ENCODE results near the gene ZNF483. TPM values are rescaled to one million over a fixed set of nuclear protein-coding genes. Genes with fewer than 3 reads are reported as not detected.
"Not testable (repeated sequence)": the region's sequence is repeated elsewhere in the genome, so short reads cannot be mapped to it uniquely, and the experiment has no call there.

The ZNF483 gene
- polyA plus RNA-seq, 1 donor (not counting 4 experiments of a cell fraction or from before 2014, with no cell fraction given): 0.90 TPM

DNA sequence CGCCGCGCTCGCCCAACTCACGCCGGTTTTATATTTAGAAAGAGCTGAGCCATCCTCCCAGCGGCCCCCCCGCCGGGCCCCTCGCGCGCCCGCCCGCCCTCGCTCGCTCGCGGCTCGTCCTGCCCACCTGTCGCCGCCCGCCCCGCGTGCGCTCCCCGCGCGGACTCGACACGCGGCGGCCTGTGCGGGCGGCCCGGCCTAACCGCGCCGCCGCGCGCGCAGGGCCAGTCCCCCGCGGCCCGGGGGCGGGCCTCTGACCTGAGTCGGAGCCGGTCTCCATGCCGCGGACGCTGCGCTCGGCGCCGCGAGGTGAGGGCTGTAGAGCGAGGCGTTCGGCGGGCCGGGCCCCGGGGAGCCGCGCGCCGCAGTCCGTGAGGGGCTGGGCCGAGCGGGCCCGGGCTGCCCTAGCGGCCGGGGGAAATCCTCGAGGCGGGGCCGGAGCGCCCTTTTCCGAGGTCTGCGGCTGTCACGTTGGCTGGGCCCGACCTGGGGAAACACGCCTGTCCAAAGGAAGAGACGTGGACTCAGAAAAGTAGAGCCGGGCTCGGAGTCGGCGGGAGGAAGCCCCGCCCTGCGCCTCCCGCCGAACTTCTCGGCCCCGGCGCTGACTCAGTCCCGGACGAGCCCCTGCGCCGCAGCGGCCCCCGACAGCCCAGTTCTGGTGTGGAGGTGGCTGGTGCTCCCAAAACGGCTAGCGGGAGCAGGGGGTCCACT lies 41.0 kb upstream of the ZNF483 start, which contains the start of gene ECPAS:
ECPAS (minus strand) TSS at position 526 of the 714 bp plus-strand sequence. CDS start 11,465 bp downstream, outside the sequence.
- Histone ChIP-seq H4K20me1 (ENCODE audit: control insufficient read depth, extremely low read depth, insufficient read depth, low read length) (peaks cover 6% of the 10 kb centered on the region), H3K4me2 (ENCODE audit: control insufficient read depth, extremely low read depth, insufficient read depth, low read depth, low read length) (peak within 1 kb of the TSS; percentile 95), H3K4me1 (ENCODE audit: control insufficient read depth, extremely low read depth, insufficient read depth, low read length) (peaks cover 8% of the 10 kb centered on the region), H3K36me3 (ENCODE audit: control insufficient read depth in 2 of 2, extremely low read depth in 1 of 2, insufficient read depth in 2 of 2, low read length in 2 of 2) (no peaks in the 10 kb centered on the region), H3K27ac (ENCODE audit: control insufficient read depth, insufficient read depth, low read length) (peak within 1 kb of the TSS; percentile 86), H3K79me2 (ENCODE audit: control insufficient read depth, insufficient read depth, low read length) (peaks cover 44% of the 10 kb centered on the region), H3K9me1 (ENCODE audit: control insufficient read depth, extremely low read depth, insufficient read depth, low read length) (no peaks in the 10 kb centered on the region), H2AFZ (ENCODE audit: control insufficient read depth, low read length) (peak within 1 kb of the TSS; percentile 96), H3K4me3 (ENCODE audit: control insufficient read depth in 2 of 3, extremely low read depth in 1 of 3, insufficient read depth in 2 of 3, low read depth in 1 of 3, low read length in 3 of 3) (peak within 1 kb of the TSS; percentile 87 to 93 (median 93)), H3K9ac (ENCODE audit: control insufficient read depth, extremely low read depth, insufficient read depth, low read length) (peak within 1 kb of the TSS; percentile 94), H3K27me3 (ENCODE audit: control insufficient read depth, extremely low read depth, insufficient read depth, low read length) (no peaks in the 10 kb centered on the region), H3K9me3 (ENCODE audit: control insufficient read depth, low read depth, low read length) (no peaks in the 10 kb centered on the region)
- no peak for TF ChIP-seq EZH2 (IDR thresholded peaks at IDR 0.05; ENCODE audit: low read length)
- TF ChIP-seq, protein P1, sequence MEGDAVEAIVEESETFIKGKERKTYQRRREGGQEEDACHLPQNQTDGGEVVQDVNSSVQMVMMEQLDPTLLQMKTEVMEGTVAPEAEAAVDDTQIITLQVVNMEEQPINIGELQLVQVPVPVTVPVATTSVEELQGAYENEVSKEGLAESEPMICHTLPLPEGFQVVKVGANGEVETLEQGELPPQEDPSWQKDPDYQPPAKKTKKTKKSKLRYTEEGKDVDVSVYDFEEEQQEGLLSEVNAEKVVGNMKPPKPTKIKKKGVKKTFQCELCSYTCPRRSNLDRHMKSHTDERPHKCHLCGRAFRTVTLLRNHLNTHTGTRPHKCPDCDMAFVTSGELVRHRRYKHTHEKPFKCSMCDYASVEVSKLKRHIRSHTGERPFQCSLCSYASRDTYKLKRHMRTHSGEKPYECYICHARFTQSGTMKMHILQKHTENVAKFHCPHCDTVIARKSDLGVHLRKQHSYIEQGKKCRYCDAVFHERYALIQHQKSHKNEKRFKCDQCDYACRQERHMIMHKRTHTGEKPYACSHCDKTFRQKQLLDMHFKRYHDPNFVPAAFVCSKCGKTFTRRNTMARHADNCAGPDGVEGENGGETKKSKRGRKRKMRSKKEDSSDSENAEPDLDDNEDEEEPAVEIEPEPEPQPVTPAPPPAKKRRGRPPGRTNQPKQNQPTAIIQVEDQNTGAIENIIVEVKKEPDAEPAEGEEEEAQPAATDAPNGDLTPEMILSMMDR (optimal IDR thresholded peaks at IDR 0.05 in 1 of 3, IDR thresholded peaks at IDR 0.05 in 1 of 3, conservative IDR thresholded peaks at IDR 0.05 in 1 of 3; ENCODE audit: extremely low read depth in 1 of 3, insufficient read depth in 2 of 3, low read length in 3 of 3): no peak
- DNase-seq (ENCODE audit: low read depth, low spot score) (peak; percentile 23), FAIRE-seq (no peak)
- dilution Hi-C loops (cut with MboI; ENCODE audit: extremely low pct_ligation_motif_present, low sequenced_read_pairs): no loop called here

GRCh38 chr9:111484572-111484894 lies 40.4 kb upstream of the ZNF483 start:
- TF ChIP-seq, protein P1 (optimal IDR thresholded peaks at IDR 0.05 in 1 of 3, IDR thresholded peaks at IDR 0.05 in 1 of 3, conservative IDR thresholded peaks at IDR 0.05 in 1 of 3; ENCODE audit: extremely low read depth in 1 of 3, insufficient read depth in 2 of 3, low read length in 3 of 3): no peak
- TF ChIP-seq EZH2 (IDR thresholded peaks at IDR 0.05; ENCODE audit: low read length): no peak
- Histone ChIP-seq H3K9me1 (ENCODE audit: control insufficient read depth, extremely low read depth, insufficient read depth, low read length) (no peaks in the 10 kb centered on the region), H4K20me1 (ENCODE audit: control insufficient read depth, extremely low read depth, insufficient read depth, low read length) (peaks cover 6% of the 10 kb centered on the region), H3K79me2 (ENCODE audit: control insufficient read depth, insufficient read depth, low read length) (peaks cover 39% of the 10 kb centered on the region), H3K4me3 (ENCODE audit: control insufficient read depth in 2 of 3, extremely low read depth in 1 of 3, insufficient read depth in 2 of 3, low read depth in 1 of 3, low read length in 3 of 3) (peak overlapping the region; percentile 87 to 93 (median 93)), H3K27ac (ENCODE audit: control insufficient read depth, insufficient read depth, low read length) (peak overlapping the region; percentile 84), H3K9ac (ENCODE audit: control insufficient read depth, extremely low read depth, insufficient read depth, low read length) (peak overlapping the region; percentile 94), H3K4me1 (ENCODE audit: control insufficient read depth, extremely low read depth, insufficient read depth, low read length) (peaks cover 8% of the 10 kb centered on the region), H3K9me3 (ENCODE audit: control insufficient read depth, low read depth, low read length) (no peaks in the 10 kb centered on the region), H3K27me3 (ENCODE audit: control insufficient read depth, extremely low read depth, insufficient read depth, low read length) (no peaks in the 10 kb centered on the region), H3K36me3 (ENCODE audit: control insufficient read depth in 2 of 2, extremely low read depth in 1 of 2, insufficient read depth in 2 of 2, low read length in 2 of 2) (no peaks in the 10 kb centered on the region), H3K4me2 (ENCODE audit: control insufficient read depth, extremely low read depth, insufficient read depth, low read depth, low read length) (peak overlapping the region; percentile 95), H2AFZ (ENCODE audit: control insufficient read depth, low read length) (peak overlapping the region; percentile 96)
- DNase-seq (ENCODE audit: low read depth, low spot score) (no peak), FAIRE-seq (no peak)
- dilution Hi-C loops (cut with MboI; ENCODE audit: extremely low pct_ligation_motif_present, low sequenced_read_pairs): no loop called here

- H3K4me2 ChIP-seq (ENCODE audit: control insufficient read depth, extremely low read depth, insufficient read depth, low read depth, low read length); H3K27ac ChIP-seq (ENCODE audit: control insufficient read depth, insufficient read depth, low read length); H3K79me2 ChIP-seq (ENCODE audit: control insufficient read depth, insufficient read depth, low read length); H3K27me3 ChIP-seq (ENCODE audit: control insufficient read depth, extremely low read depth, insufficient read depth, low read length); FAIRE-seq; H4K20me1 ChIP-seq (ENCODE audit: control insufficient read depth, extremely low read depth, insufficient read depth, low read length); H3K9me1 ChIP-seq (ENCODE audit: control insufficient read depth, extremely low read depth, insufficient read depth, low read length); H3K4me3 ChIP-seq (ENCODE audit: control insufficient read depth in 2 of 3, extremely low read depth in 1 of 3, insufficient read depth in 2 of 3, low read depth in 1 of 3, low read length in 3 of 3); H3K4me1 ChIP-seq (ENCODE audit: control insufficient read depth, extremely low read depth, insufficient read depth, low read length); H3K36me3 ChIP-seq (ENCODE audit: control insufficient read depth in 2 of 2, extremely low read depth in 1 of 2, insufficient read depth in 2 of 2, low read length in 2 of 2); dilution Hi-C loops (cut with MboI; ENCODE audit: extremely low pct_ligation_motif_present, low sequenced_read_pairs); H2AFZ ChIP-seq (ENCODE audit: control insufficient read depth, low read length); DNase-seq (ENCODE audit: low read depth, low spot score); H3K9me3 ChIP-seq (ENCODE audit: control insufficient read depth, low read depth, low read length); H3K9ac ChIP-seq (ENCODE audit: control insufficient read depth, extremely low read depth, insufficient read depth, low read length): not testable (repeated sequence)
Measured at GRCh38 chr9:111497196-111497595, 27.8 kb upstream of the ZNF483 start.

All from keratinocyte (primary cell).